A673 (cell line): Measurements from ENCODE around the gene PRRT3.

Experiments used
- EZH2 ChIP-seq: fragments of 200-600 bp; sonication (generic); IDR thresholded peaks from 2 replicates; pipeline ENCODE4 v1.6.1; 2017; ENCODE audit warnings: borderline replicate concordance, low read depth, mild to moderate bottlenecking, mixed read lengths, antibody characterized with exemption, low read length; ENCODE audit not compliant: poor library complexity, severe bottlenecking
- TF ChIP-seq, protein P1 (sequence below): fragments of 300-800, 200-600 bp; sonication (generic); conservative IDR thresholded peaks from 2 replicates; pipeline ENCODE4 v1.5.1; 2017; ENCODE audit warnings: low read depth, mild to moderate bottlenecking, antibody characterized with exemption, low read length, moderate library complexity, mixed read lengths

DNA sequence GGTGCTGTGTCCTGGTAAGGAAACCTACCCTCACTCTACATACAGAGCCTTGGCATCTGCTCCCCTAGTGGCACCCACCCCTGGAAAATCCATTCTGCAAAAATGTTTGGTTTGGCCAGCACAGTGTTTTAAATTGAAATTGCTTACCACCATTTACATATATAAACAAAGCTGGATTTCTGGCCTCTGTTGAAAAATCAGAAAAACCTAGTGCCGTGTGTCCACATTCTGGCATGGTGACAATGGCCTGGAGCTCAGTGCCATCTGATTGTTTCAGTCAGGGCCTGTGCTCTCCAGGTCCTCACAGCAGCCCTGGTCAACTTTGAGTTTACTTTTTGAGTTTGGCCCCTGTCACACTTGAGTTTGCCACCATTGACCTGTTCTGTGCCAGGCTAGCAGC, 38.2 kb downstream of the PRRT3 start:
- TF ChIP-seq, protein P1, sequence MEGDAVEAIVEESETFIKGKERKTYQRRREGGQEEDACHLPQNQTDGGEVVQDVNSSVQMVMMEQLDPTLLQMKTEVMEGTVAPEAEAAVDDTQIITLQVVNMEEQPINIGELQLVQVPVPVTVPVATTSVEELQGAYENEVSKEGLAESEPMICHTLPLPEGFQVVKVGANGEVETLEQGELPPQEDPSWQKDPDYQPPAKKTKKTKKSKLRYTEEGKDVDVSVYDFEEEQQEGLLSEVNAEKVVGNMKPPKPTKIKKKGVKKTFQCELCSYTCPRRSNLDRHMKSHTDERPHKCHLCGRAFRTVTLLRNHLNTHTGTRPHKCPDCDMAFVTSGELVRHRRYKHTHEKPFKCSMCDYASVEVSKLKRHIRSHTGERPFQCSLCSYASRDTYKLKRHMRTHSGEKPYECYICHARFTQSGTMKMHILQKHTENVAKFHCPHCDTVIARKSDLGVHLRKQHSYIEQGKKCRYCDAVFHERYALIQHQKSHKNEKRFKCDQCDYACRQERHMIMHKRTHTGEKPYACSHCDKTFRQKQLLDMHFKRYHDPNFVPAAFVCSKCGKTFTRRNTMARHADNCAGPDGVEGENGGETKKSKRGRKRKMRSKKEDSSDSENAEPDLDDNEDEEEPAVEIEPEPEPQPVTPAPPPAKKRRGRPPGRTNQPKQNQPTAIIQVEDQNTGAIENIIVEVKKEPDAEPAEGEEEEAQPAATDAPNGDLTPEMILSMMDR = no peak
- TF ChIP-seq EZH2 = no peak
